SK-N-SH (cell line): ENCODE results near the gene HOXA4. TPM values are rescaled to one million over a fixed set of nuclear protein-coding genes. Genes with fewer than 3 reads are reported as not detected.

Experiments used
- CTCF ChIA-PET: fragments of 300-600, 350-600 bp; formaldehyde crosslinking; extraction: SDS; loops from one replicate; lab custom pipeline; 2021; lab: Yijun Ruan, JAX
- POLR2A ChIA-PET: fragments of 350-600 bp; sonication (Branson Sonifier 250); formaldehyde crosslinking; extraction: SDS; loops from one replicate; lab custom pipeline; 2020; ENCODE audit warnings: antibody characterized with exemption, inconsistent platforms; lab: Yijun Ruan, JAX
- DNase-seq: peaks from one replicate; pipeline ENCODE4 v3.0.0; 2012
- H2AFZ ChIP-seq: fragments of 200-600 bp; sonication (generic); 2 replicates; pipeline ENCODE4 v1.8.1; 2016; ENCODE audit warnings: antibody characterized with exemption, mild to moderate bottlenecking, low read depth
- H3F3A ChIP-seq: fragments of 200-600 bp; sonication (generic); replicated peaks from 2 replicates; pipeline ENCODE3; 2016; ENCODE audit warnings: antibody characterized with exemption, mild to moderate bottlenecking; ENCODE audit not compliant: insufficient read depth
- H3K27ac ChIP-seq, 2 experiments: fragments of 200-500 bp in 1 of 2; fragments of 200-600 bp in 1 of 2; sonication (Bioruptor generic) in 1 of 2; sonication (generic), shearing (Covaris generic) in 1 of 2; 2 replicates each; pipeline versions ENCODE4 v1.5.1 to v1.6.1; 2014 to 2016; ENCODE audit warnings: low read depth in 2 of 2, inconsistent platforms in 1 of 2, low read length in 1 of 2, mild to moderate bottlenecking in 1 of 2, mixed read lengths in 1 of 2
- H3K27me3 ChIP-seq: fragments of 200-600 bp; sonication (generic), shearing (Covaris generic); 2 replicates; pipeline ENCODE4 v1.6.1; 2016; ENCODE audit warnings: mixed run types; ENCODE audit not compliant: insufficient read depth
- H3K36me3 ChIP-seq, 2 experiments: fragments of 200-500 bp in 1 of 2; fragments of 200-600 bp in 1 of 2; sonication (Bioruptor generic) in 1 of 2; sonication (generic) in 1 of 2; replicated peaks in 1 of 2; 2 replicates each; pipeline versions ENCODE3 to v1.5.1; 2014 to 2016; ENCODE audit warnings: low read length in 1 of 2, mild to moderate bottlenecking in 1 of 2; ENCODE audit not compliant: insufficient read depth in 2 of 2, control insufficient read depth in 1 of 2
- H3K4me1 ChIP-seq, 2 experiments: fragments of 200-500 bp in 1 of 2; fragments of 200-600 bp in 1 of 2; sonication (Bioruptor generic) in 1 of 2; sonication (generic), shearing (Covaris generic) in 1 of 2; 2 replicates each; pipeline versions ENCODE4 v1.5.1 to v1.6.1; 2014 to 2016; ENCODE audit warnings: low read depth in 1 of 2, low read length in 1 of 2, mixed run types in 1 of 2; ENCODE audit not compliant: insufficient read depth in 2 of 2, control insufficient read depth in 1 of 2
- H3K4me2 ChIP-seq: fragments of 200-600 bp; sonication (generic), shearing (Covaris generic); 2 replicates; pipeline ENCODE4 v1.6.1; 2017; ENCODE audit warnings: mixed run types
- H3K4me3 ChIP-seq, 2 experiments: fragments of 200-500 bp in 1 of 2; fragments of 200-600 bp in 1 of 2; sonication (Bioruptor generic) in 1 of 2; sonication (generic), shearing (Covaris generic) in 1 of 2; 2 replicates each; pipeline versions ENCODE4 v1.5.1 to v1.8.1; 2014 to 2016; ENCODE audit warnings: low read depth in 2 of 2, inconsistent platforms in 1 of 2, low read length in 1 of 2, mild to moderate bottlenecking in 1 of 2, mixed read lengths in 1 of 2, moderate library complexity in 1 of 2
- H3K79me2 ChIP-seq: fragments of 200-600 bp; sonication (generic); 2 replicates; pipeline ENCODE4 v1.8.1; 2017; ENCODE audit warnings: mild to moderate bottlenecking; ENCODE audit not compliant: insufficient read depth
- H3K9ac ChIP-seq: fragments of 200-600 bp; sonication (generic); 2 replicates; pipeline ENCODE4 v1.6.1; 2017; ENCODE audit warnings: mixed run types
- H3K9me2 ChIP-seq: fragments of 200-600 bp; sonication (generic); 2 replicates; pipeline ENCODE4 v1.6.1; 2017; ENCODE audit warnings: mixed run types
- H3K9me3 ChIP-seq: fragments of 200-600 bp; sonication (generic); 2 replicates; pipeline ENCODE4 v1.6.1; 2017; ENCODE audit warnings: mixed run types, mild to moderate bottlenecking, moderate library complexity
- H4K20me1 ChIP-seq: fragments of 200-600 bp; sonication (generic); 2 replicates; pipeline ENCODE4 v1.6.1; 2017; ENCODE audit warnings: mild to moderate bottlenecking, mixed run types; ENCODE audit not compliant: insufficient read depth
- CHD2 ChIP-seq: fragments of 150-350 bp; IDR thresholded peaks from 2 replicates; pipeline ENCODE4 v1.6.1; 2018; ENCODE audit warnings: low read length; ENCODE audit not compliant: partially characterized antibody
- FOSL2 ChIP-seq: IDR thresholded peaks from 2 replicates; pipeline ENCODE4 v1.4.0; 2012; ENCODE audit warnings: low read depth, mild to moderate bottlenecking, moderate library complexity, borderline replicate concordance
- GABPA ChIP-seq: IDR thresholded peaks from 2 replicates; pipeline ENCODE4 v1.4.0; 2012; ENCODE audit warnings: low read depth, mild to moderate bottlenecking
- MXI1 ChIP-seq: IDR thresholded peaks from 2 replicates; pipeline ENCODE4 v1.6.1; 2012; ENCODE audit warnings: mild to moderate bottlenecking, low read depth, low read length, improper control_type of control experiment
- NRF1 ChIP-seq: IDR thresholded peaks from 2 replicates; pipeline ENCODE4 v1.6.1; 2012; ENCODE audit warnings: low read depth, mild to moderate bottlenecking, low read length
- POLR2AphosphoS5 ChIP-seq: IDR thresholded peaks from 2 replicates; pipeline ENCODE4 v1.6.1; 2012; ENCODE audit warnings: low read depth, low read length
- SIN3A ChIP-seq: IDR thresholded peaks from 2 replicates; pipeline ENCODE4 v1.6.1; 2012; ENCODE audit warnings: low read depth, mild to moderate bottlenecking, low read length, moderate library complexity, borderline replicate concordance
- SMC3 ChIP-seq: IDR thresholded peaks from 2 replicates; pipeline ENCODE4 v1.6.1; 2012; ENCODE audit warnings: low read depth, low read length, improper control_type of control experiment
- TAF1 ChIP-seq: IDR thresholded peaks from 2 replicates; pipeline ENCODE4 v1.6.1; 2012; ENCODE audit warnings: low read depth, mild to moderate bottlenecking, low read length, moderate library complexity, borderline replicate concordance
- TCF12 ChIP-seq: IDR thresholded peaks from 2 replicates; pipeline ENCODE4 v1.4.0; 2012
- TEAD4 ChIP-seq: IDR thresholded peaks from 2 replicates; pipeline ENCODE4 v1.4.0; 2012; ENCODE audit warnings: mild to moderate bottlenecking, borderline replicate concordance; ENCODE audit not compliant: insufficient read depth
- YY1 ChIP-seq: IDR thresholded peaks from 2 replicates; pipeline ENCODE4 v1.4.0; 2012; ENCODE audit warnings: low read depth, mild to moderate bottlenecking
- WGBS: methylation state at CpG from one replicate; pipeline ENCODE4 v1.1.6; 2017; ENCODE audit warnings: low lambda C conversion rate; 5-methylcytosine and 5-hydroxymethylcytosine counted together
- polyA plus RNA-seq, 3 experiments: library from polyadenylated mRNA; depleted of rRNA; stranded (reverse); fragments of >200 nt; gene quantifications; 2 replicates each; pipeline ENCODE4 v1.2.3, GENCODE V29; 2012
- TF ChIP-seq, protein P1 (sequence below): fragments of 150-350 bp; IDR thresholded peaks from 2 replicates; pipeline ENCODE4 v1.6.1; 2016; ENCODE audit warnings: mild to moderate bottlenecking, low read depth, low read length
- TF ChIP-seq, protein P2 (sequence below): fragments of 200-600 bp; sonication (generic); IDR thresholded peaks from 2 replicates; pipeline ENCODE4 v1.6.1; 2017; ENCODE audit warnings: antibody characterized with exemption, mild to moderate bottlenecking, moderate library complexity
- TF ChIP-seq, protein P3 (sequence below): IDR thresholded peaks from 2 replicates; pipeline ENCODE4 v1.4.0; 2012; ENCODE audit warnings: low read depth, borderline replicate concordance
- TF ChIP-seq, protein P4 (sequence below): IDR thresholded peaks from 2 replicates; pipeline ENCODE4 v1.6.1; 2012; ENCODE audit warnings: mild to moderate bottlenecking, low read depth, low read length, moderate library complexity
- TF ChIP-seq, protein P5 (sequence below): IDR thresholded peaks from 2 replicates; pipeline ENCODE4 v1.4.0; 2012; ENCODE audit warnings: low read depth, borderline replicate concordance

Gene HOXA4
- polyA plus RNA-seq, 1 of the 3 experiments (the other 2 are of a cell fraction), result not detected

DNA sequence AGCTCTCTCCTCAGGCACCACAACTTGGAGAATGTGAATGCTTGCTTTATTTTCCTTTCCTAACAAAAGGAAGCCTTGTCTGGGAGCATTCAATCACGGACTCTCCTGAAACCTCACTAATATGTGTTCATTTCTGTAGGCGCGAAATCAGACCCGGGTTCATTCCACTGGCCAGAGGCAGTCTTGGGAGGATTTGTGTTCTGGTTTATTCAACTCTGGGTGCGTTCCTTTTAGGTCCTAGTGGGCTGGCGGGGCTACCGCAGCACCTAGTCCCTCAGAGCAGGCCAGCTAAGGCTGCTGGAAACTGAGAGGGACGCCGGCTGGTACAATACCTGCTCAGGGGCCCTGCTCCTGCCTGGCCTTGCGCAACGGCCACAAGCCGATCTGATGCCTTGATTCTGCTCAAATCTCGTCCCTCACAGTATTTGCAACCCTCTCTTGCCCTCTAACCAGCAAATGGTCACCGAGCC, 7.5 kb downstream of the HOXA4 start:
- Histone ChIP-seq H3K27me3 (peaks cover 96% of the 10 kb centered on the region), H3K9ac (no peak overlapping the region), H3K79me2 (no peaks in the 10 kb centered on the region), H2AFZ (no peak overlapping the region), H3F3A (no peaks in the 10 kb centered on the region), H3K4me2 (no peak overlapping the region), H4K20me1 (no peaks in the 10 kb centered on the region), H3K4me3 (no peak overlapping the region), H3K36me3 (no peaks in the 10 kb centered on the region), H3K9me2 (no peaks in the 10 kb centered on the region), H3K27ac (no peak overlapping the region), H3K9me3 (no peaks in the 10 kb centered on the region), H3K4me1 (no peaks in the 10 kb centered on the region)
- 11% methylated on average over 10 of the region's 14 CpGs for WGBS
- CTCF ChIA-PET, result interaction anchor here (1.1 kb wide), 1 partner anchor 28 kb away, joined by 3 read pairs; no protein-coding TSS in a partner anchor
- no peak for DNase-seq
- TF ChIP-seq, protein P1, sequence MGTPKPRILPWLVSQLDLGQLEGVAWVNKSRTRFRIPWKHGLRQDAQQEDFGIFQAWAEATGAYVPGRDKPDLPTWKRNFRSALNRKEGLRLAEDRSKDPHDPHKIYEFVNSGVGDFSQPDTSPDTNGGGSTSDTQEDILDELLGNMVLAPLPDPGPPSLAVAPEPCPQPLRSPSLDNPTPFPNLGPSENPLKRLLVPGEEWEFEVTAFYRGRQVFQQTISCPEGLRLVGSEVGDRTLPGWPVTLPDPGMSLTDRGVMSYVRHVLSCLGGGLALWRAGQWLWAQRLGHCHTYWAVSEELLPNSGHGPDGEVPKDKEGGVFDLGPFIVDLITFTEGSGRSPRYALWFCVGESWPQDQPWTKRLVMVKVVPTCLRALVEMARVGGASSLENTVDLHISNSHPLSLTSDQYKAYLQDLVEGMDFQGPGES, result no peak
- no peak for TF ChIP-seq TEAD4
- no peak for TF ChIP-seq POLR2AphosphoS5
- no peak for TF ChIP-seq SIN3A
- no peak for TF ChIP-seq TAF1
- TF ChIP-seq, protein P2, sequence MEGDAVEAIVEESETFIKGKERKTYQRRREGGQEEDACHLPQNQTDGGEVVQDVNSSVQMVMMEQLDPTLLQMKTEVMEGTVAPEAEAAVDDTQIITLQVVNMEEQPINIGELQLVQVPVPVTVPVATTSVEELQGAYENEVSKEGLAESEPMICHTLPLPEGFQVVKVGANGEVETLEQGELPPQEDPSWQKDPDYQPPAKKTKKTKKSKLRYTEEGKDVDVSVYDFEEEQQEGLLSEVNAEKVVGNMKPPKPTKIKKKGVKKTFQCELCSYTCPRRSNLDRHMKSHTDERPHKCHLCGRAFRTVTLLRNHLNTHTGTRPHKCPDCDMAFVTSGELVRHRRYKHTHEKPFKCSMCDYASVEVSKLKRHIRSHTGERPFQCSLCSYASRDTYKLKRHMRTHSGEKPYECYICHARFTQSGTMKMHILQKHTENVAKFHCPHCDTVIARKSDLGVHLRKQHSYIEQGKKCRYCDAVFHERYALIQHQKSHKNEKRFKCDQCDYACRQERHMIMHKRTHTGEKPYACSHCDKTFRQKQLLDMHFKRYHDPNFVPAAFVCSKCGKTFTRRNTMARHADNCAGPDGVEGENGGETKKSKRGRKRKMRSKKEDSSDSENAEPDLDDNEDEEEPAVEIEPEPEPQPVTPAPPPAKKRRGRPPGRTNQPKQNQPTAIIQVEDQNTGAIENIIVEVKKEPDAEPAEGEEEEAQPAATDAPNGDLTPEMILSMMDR, result no peak
- no peak for TF ChIP-seq CHD2
- no peak for TF ChIP-seq NRF1
- POLR2A ChIA-PET, result no interaction called here

DNA sequence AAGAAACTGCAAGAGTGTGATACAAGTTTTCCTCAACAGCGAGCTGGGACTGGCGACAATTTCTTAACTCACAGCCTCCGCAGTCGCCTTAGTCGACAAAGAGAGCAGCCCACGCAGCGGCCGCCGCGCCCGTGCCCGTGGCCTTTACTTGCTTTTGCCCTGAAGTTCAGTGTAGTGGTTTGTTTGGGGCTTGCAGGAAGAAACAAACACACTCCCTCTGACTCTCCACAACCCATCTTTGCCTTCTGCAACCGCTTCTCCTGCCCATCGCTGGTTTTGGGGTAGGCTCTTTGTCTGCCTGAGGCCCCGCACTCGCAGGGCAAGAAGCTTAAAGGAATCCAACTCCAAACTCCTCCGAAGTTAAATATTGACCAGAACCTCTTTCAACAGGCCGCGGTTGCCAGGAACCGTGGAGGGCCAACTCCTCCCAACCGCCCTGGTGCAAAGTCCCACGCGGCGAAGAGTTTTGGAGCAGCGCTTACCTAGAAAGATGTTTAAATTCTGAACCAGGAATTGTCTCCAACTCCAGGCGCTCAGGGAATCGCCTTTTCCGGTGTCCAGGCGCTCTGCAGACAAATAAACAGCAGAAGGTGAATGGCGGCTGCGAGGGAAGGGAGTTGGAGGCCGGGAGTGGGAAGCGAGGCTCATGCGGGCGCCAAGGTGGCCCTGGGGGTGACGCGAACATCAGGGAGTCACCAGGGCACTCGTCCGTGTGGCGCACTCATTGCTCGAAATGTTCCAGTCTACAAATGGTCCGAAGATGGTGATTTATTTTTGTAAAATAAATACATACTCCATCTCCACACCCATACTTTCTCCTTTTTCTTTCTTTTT, 8.3 kb downstream of the HOXA4 start:
- Histone ChIP-seq H3K27ac (no peak overlapping the region), H3K4me3 (no peak overlapping the region), H3K9me3 (no peaks in the 10 kb centered on the region), H3K9ac (no peak overlapping the region), H3K36me3 (no peaks in the 10 kb centered on the region), H3K79me2 (no peaks in the 10 kb centered on the region), H4K20me1 (no peaks in the 10 kb centered on the region), H3K9me2 (no peaks in the 10 kb centered on the region), H3K27me3 (peaks cover 98% of the 10 kb centered on the region), H3K4me1 (no peaks in the 10 kb centered on the region), H3K4me2 (no peak overlapping the region), H3F3A (no peaks in the 10 kb centered on the region), H2AFZ (no peak overlapping the region)
- DNase-seq, result no peak
- CTCF ChIA-PET, result interaction anchor here (0.9 to 2.8 kb wide), 4 partner anchors 9 to 39 kb away, joined by 3 to 13 read pairs (median 3); partner anchors contain the start of gene HOXA3
- POLR2A ChIA-PET, result no interaction called here
- 12% methylated on average over 42 of the region's 42 CpGs for WGBS
- TF ChIP-seq SMC3, result no peak
- TF ChIP-seq FOSL2, result no peak
- no peak for TF ChIP-seq MXI1
- TF ChIP-seq, protein P3, sequence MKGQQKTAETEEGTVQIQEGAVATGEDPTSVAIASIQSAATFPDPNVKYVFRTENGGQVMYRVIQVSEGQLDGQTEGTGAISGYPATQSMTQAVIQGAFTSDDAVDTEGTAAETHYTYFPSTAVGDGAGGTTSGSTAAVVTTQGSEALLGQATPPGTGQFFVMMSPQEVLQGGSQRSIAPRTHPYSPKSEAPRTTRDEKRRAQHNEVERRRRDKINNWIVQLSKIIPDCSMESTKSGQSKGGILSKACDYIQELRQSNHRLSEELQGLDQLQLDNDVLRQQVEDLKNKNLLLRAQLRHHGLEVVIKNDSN, result no peak
- TF ChIP-seq, protein P4, sequence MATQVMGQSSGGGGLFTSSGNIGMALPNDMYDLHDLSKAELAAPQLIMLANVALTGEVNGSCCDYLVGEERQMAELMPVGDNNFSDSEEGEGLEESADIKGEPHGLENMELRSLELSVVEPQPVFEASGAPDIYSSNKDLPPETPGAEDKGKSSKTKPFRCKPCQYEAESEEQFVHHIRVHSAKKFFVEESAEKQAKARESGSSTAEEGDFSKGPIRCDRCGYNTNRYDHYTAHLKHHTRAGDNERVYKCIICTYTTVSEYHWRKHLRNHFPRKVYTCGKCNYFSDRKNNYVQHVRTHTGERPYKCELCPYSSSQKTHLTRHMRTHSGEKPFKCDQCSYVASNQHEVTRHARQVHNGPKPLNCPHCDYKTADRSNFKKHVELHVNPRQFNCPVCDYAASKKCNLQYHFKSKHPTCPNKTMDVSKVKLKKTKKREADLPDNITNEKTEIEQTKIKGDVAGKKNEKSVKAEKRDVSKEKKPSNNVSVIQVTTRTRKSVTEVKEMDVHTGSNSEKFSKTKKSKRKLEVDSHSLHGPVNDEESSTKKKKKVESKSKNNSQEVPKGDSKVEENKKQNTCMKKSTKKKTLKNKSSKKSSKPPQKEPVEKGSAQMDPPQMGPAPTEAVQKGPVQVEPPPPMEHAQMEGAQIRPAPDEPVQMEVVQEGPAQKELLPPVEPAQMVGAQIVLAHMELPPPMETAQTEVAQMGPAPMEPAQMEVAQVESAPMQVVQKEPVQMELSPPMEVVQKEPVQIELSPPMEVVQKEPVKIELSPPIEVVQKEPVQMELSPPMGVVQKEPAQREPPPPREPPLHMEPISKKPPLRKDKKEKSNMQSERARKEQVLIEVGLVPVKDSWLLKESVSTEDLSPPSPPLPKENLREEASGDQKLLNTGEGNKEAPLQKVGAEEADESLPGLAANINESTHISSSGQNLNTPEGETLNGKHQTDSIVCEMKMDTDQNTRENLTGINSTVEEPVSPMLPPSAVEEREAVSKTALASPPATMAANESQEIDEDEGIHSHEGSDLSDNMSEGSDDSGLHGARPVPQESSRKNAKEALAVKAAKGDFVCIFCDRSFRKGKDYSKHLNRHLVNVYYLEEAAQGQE, result no peak
- TF ChIP-seq YY1, result no peak
- TF ChIP-seq TCF12, result no peak
- no peak for TF ChIP-seq GABPA
- TF ChIP-seq, protein P5, sequence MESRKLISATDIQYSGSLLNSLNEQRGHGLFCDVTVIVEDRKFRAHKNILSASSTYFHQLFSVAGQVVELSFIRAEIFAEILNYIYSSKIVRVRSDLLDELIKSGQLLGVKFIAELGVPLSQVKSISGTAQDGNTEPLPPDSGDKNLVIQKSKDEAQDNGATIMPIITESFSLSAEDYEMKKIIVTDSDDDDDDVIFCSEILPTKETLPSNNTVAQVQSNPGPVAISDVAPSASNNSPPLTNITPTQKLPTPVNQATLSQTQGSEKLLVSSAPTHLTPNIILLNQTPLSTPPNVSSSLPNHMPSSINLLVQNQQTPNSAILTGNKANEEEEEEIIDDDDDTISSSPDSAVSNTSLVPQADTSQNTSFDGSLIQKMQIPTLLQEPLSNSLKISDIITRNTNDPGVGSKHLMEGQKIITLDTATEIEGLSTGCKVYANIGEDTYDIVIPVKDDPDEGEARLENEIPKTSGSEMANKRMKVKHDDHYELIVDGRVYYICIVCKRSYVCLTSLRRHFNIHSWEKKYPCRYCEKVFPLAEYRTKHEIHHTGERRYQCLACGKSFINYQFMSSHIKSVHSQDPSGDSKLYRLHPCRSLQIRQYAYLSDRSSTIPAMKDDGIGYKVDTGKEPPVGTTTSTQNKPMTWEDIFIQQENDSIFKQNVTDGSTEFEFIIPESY, result no peak
